Measurements from ENCODE around the gene CFAP92.

The CFAP92 gene

DNA sequence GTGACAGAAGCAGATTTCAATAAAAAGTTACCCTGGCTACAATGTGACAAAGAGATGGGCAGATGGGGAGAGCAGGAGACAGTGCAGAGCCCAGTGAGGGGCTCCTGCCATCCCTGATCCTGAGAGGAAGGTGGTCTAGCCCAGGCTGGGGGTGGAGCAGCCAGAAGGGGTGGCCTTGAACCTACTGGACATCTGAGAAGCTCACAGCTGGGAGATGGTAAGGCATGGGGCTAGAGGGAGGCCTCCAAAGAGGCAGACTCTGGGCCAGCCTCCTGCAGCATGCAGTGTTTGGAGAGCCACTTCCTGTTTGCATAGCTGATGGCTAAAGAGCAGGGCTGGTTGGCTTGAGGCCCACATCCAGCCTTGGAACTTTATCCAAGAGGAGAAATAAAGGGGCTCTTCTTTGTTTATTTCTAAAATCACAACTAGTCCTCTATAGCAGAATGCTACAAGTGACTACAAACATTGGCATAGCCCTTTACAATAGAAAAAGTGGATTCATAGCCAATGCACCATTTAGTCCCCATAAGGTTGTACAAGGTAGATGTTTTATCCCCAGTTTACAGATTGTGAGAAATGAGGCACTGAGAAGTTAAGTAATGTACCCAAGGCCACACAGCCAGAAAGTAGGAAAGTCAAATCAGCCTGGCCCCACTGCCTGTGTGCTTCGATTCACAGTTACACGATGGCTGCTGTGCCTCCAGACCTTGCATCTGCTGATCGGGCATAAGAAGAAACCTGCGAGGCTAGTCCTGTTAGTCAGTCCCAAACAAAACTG lies 11.8 kb upstream of the CFAP92 start:
- no peak for DNase-seq

- DNase-seq = no peak
Measured at GRCh38 chr3:129004639-129005295, 10.9 kb upstream of the CFAP92 start.

DNA sequence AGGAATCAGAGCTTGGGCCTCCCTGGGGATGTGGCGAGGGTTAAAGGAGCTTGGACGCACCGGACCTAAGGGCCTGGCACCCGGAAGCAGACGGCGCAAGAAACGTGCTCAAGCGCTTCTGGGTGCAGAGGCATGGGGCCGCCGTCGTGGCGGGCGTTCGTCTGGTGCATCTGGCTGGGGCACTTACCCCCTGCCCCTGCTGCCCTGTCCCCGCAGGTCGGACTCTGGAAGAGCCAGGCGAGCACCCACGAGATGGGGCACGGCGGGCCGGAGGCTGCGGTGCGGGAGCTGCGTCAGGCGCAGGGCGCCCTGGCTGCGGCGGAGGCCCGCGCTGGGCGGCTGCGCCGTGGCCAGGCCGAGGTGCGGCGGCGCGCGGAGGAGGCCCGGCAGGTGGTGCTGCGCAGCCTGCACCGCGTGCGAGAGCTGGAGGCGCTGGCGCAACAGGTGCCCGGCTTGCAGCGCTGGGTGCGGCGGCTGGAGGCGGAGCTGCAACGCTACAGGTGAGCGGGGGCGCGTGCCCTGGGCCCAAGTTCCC lies 9.8 kb upstream of the CFAP92 start:
- DNase-seq = peak; percentile 43 to 45

DNA sequence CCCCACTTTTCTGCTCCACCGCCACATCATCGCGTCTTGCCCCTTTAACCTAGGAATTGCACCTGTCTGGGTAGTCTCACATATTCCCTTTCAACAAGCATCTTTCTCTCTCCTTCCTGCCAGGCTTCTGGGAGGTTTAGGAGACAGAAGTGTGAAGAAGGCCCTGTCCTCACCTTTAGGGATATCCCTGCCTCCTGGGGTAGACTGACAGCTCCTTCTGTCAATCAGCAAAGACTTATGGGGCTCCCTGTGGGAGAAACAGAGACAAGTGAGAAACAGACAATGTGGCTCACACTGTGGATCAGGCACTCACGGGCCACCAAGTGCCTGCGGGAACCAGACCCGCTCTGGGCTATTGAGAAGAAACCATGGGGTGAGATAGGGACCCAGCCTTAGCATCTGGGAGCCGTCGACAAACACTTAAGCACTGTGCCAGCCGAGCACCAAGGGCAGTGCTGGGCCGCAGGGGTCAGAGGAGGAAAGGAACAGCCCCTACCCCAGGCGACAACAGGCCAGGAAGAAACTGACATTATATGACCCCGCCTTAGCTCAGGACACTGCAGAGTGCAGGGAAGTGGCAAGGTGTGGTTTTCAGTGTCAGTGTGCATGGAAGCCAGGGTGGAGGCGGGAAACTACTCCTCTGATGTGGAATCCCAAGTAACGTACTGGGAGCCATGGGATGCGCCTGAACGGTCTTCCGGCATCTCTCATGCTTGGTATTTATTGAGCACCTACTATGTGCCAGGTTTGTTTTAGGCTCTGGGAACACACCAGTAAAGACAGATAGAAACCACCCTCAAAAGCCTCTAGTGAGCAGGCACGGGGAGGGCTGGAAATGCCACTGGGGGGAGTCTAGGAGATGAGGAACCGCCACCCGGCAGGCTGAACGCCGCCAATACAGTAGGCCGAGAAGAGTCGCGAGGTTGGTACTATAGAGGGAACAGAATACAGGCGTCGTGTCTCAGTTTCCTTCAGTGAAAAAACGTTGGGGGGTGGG lies 9.0 kb upstream of the CFAP92 start:
- no peak for DNase-seq

DNA sequence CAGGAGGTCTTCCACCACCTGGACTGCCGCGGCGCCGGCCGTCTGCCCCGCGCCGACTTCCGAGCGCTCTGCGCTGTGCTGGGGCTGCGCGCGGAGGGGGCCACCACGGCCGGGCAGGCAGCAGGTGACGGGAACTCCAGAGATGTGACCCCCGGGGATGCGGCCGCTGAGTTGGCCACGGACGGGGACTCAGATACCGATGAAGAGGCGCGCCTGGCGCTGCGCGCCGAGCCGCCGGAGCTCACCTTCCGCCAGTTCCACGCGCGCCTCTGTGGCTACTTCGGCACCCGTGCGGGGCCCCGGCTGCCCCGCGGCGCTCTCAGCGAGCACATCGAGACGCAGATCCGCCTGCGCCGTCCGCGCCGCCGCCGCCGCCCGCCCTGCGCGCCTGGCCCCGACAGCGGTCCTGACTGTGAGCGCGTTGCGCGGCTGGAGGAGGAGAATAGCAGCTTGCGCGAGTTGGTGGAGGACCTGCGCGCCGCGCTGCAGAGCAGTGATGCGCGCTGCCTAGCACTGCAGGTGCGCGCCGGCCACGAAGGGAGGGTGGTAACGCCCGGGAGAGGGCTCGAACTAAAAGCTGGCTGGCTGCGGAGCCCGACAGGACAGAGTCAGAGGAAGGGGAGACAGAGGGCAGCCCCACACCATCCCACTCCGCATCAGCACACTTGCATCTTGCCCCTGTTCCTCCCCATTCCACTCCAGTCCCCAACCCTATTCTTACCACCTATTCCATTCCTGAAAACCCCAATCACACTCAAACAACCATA lies 8.1 kb upstream of the CFAP92 start:
- no peak for DNase-seq

GRCh38 chr3:129001101-129001805 lies 7.4 kb upstream of the CFAP92 start, which contains the start of gene EFCC1:
Gene EFCC1, plus strand, starts transcription at chr3:129001304. Its CDS starts 325 bp downstream, at chr3:129001629.
- DNase-seq = no peak

DNA sequence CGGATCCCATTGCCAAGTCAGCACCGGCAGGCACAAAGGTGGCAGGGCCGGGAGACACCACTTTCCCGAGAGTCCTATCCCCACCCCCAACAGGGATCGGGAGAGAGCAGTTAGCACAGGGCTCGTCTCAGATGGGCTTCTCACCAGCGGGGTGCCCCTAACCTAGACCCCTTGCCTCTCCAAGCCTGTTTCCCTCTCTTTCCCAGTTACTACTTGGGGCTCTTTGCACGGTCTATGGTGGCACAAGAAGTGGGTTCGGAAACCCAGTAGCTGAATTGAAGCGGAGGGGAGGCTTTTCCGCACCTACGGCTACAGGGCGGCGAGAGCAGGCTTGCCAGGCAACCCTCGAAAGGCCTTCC lies 6.8 kb upstream of the CFAP92 start:
- no peak for DNase-seq

DNA sequence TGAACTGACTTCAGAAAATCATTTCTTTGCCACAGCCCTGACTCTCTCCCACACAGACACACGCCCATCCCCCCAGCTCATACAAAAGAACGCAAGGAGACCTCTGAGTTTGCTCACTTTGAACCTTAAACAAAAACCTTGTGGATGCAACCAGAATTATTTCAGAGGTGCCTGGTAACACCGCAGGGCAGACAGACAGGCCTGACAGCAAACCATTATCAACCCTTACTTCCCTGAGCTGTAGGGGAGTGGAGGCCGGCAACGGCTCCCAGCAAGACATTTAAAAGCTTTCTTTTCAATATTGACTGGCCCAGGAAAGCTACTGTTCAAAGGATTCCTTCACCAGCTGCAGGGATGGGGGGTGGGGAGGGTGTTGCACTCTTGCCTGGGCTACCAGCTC lies 5.2 kb upstream of the CFAP92 start:
- no peak for DNase-seq

DNA sequence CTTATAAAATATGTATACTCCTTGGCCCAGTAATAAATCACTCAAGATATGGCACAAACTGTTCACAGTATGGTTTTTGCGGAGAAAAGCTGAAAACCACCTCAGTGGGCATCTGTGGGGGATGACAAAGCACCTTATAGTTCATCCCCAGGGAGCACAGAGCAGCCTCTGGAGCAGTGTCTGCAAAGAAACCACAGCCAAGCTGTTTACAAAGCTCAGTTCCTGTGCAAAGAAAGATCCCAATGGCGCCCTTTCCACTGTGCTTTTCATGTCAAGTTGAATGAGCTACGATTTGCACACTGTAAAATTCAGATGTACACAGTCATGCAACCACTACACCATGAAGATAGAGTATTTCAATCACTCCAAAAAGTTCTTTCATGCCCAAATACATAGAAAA lies 4.7 kb upstream of the CFAP92 start:
- DNase-seq = no peak

DNA sequence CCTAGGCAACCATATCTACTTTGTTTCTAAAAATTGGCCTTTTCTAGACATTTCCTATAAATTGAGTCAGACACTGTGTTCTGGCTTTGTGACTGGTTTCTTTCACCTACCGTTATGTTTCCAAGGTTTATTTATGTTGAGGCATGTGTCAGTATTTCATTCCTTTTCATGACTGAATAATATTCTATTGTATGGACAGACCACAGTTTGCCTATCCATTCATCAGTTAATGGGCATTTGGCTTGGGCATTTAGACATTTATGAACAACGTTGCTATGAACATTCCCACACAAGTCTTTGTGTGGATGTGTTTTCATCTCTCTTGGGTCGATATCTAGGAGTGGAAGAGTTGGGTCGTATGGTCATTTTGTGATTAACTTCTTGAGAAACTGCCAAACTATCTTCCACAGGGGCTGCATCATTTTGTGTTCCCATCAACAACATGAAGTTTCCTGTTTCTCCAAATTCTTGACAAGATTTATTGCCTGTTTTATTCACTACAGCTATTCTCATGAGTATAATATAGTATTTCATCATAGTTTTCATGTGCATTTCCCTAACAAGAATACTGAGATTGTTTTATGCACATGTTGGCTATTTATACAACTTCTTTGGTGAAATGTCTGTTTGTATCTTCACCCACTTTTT lies 3.7 kb upstream of the CFAP92 start:
- DNase-seq = no peak

DNA sequence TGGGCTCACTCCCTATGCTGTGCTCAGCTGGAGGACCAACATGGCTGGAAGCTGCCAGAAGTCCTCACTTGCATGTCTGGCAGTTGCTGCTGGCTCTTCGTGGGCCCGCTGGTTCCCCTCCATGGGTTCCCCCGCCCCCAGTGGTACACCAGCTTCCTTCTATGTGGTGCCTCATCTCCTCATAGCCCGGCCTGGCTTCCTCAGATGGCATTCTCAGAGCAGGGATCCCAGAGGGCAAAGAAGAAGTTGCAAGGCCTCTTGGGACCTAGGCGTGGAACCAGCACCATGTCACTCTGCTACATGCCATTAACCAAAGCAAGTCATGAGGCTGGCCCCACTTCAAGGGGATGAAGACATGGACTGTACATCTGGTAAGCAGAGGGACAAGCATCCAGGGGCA lies 2.9 kb upstream of the CFAP92 start:
- no peak for DNase-seq

DNA sequence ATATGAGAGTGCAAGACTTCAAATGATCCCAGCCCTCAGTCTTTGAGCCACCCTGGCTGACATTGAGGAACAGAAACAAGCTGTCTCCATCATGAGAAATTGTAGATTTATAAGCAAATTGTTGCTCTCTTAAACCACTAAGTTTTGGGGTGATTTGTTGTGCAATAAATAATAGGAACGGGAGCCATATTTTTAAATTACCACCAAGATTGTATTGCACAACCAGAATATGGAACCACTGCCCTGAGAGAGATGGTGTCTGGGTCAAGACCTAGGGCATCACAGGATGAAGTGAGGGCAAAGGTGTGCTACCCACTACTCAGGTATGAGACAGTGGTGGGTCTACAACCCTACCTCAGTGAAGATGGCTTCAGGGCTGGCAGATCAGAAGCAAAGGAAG lies 2.3 kb upstream of the CFAP92 start:
- no peak for DNase-seq

DNA sequence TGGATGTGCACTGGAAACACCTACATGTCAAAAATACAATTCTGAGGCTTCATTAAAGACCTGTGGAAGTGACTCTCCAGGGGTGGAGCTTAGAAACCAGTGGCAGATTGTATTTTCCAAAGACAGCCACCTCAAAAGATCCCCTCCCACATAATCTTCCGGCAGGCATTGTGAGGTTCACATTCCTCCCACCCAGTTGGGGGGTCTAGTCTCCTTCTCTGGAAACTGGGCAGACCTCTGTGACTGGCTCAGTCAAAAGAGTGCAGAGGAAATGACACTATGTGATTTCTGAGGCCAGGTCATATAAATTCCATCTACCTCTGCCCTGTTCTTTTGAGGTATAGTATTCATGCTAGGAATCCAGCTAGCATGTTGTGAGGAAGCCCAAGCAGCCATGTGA lies 1.9 kb upstream of the CFAP92 start:
- DNase-seq = peak in 1 of 2 experiments; percentile 48

- no peak for DNase-seq
Measured at GRCh38 chr3:128994581-128995546, 988 bp upstream of the CFAP92 start.

DNA sequence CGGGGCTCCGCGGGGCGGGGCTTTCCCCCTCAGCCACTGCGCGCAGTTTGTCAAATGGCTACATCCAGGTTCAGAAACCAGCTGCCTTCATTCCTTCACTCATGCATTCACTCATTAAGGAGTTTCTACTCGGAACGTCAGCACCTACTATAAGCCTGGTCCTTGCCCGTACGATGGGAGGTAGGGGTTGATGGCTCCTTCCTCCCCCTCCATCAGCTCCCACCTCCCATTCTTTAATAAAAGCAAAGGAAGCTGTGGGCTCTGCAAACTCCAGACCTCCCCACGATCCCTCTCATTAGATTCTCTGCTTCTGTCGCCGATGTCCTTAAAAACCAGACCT lies 267 bp upstream of the CFAP92 start:
- no peak for DNase-seq

DNA sequence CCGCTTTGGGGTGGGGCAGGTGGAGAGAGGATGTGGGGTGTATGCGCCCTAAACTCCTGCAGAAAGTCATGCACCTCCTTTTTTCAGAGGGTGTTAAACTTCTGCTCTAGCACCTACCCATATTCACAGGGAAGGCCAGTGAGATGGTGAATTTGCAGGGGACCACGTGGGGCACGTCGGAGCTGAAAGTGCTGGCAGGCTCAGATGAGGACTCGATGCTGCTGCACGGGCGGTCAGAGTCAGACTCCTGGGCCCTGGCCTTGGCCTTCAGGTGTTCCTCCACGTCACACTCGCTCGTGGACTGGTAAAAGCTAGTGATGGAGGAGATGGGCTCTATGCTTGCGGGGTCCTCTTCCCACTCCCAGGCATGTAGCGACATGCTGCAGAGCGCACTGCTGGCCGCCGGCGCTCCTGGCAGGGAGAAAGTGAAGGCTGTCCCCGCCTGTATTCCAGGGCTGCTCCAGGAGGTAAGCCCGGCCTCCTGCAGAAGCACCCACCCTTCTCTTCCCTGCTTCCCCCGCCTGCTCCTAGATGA lies 883 bp downstream of the CFAP92 start:
- no peak for DNase-seq

DNA sequence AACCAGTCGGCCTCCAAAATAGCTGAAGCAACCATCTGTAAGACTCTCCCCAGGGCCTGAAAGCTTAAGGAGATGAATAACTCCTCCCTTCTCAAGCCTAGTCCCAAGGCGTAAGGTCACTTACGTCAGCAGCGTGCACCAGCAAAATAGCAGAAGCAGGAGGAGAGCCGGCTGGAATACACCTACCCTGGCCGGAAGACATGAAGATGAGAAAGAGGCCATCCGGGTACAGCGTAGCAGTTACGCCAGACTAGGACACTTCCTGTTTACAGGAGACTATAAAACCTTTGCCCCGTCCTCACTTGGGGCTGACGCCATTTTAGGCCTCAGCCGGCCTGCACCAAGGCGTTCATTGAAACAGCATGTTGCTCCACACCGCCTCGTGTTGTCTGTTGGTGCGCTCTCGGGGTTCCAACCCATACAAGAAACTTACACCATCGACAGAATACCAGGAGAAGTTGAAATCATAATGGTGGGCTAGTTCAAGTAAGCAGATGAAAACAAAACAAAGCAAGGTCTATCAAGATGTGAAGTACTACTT lies 2.5 kb downstream of the CFAP92 start:
- no peak for DNase-seq

GRCh38 chr3:128988286-128988685 lies 5.6 kb downstream of the CFAP92 start:
- DNase-seq = no peak

All from stimulated activated CD4-positive, alpha-beta T cell treated with anti-CD3 and anti-CD28 coated beads, Interleukin-4, amount 100 ng/mL, for 4 hours (primary cell).